Fibroblast of skin of scalp (primary cell): ENCODE results near the gene SCAMP5. TPM values are rescaled to one million over a fixed set of nuclear protein-coding genes. Genes with fewer than 3 reads are reported as not detected.

Source experiments
- DNase-seq: peaks from one replicate; pipeline ENCODE4 v3.0.0-alpha.2; 2013
- polyA plus RNA-seq, 2 experiments: library from polyadenylated mRNA; unstranded; fragments of 120-200 nt; gene quantifications; one replicate each; pipeline ENCODE4 v1.2.1, GENCODE V29; 2013; ENCODE audit not compliant: insufficient read length in 2 of 2

SCAMP5 gene
- polyA plus RNA-seq (2013, experiment 1 of 2; ENCODE audit: insufficient read length), result 1.7 TPM
- 2.1 TPM for polyA plus RNA-seq (2013, experiment 2 of 2; ENCODE audit: insufficient read length)

- DNase-seq, result peak; percentile 92
These were observed at the start of gene SCAMP5 for GRCh38 chr15:74995182-74995778. Gene SCAMP5, plus strand, starts transcription at chr15:74995563. Its CDS starts 16,277 bp downstream, at chr15:75011840.

GRCh38 chr15:74950078-74950908, 45.1 kb upstream of the SCAMP5 start:
- peak; percentile 69 for DNase-seq

GRCh38 chr15:74951006-74951405, 44.4 kb upstream of the SCAMP5 start:
- DNase-seq, result no peak

- peak; percentile 44 for DNase-seq
These were observed 40.8 kb upstream of the SCAMP5 start for GRCh38 chr15:74954515-74954914.

- DNase-seq, result no peak
These were observed 40.3 kb upstream of the SCAMP5 start for GRCh38 chr15:74955017-74955416.

GRCh38 chr15:74955796-74956647, 39.3 kb upstream of the SCAMP5 start:
- DNase-seq, result peak; percentile 70

- peak; percentile 79 for DNase-seq
These were observed 38.5 kb upstream of the SCAMP5 start, which contains the start of gene RPP25 for GRCh38 chr15:74956648-74957475. Gene RPP25, minus strand, starts transcription at chr15:74956772. Its CDS starts 189 bp downstream, at chr15:74956583.

- DNase-seq, result no peak
These were observed 37.8 kb upstream of the SCAMP5 start for GRCh38 chr15:74957476-74958035.

- DNase-seq, result peak; percentile 57
These were observed 36.9 kb upstream of the SCAMP5 start for GRCh38 chr15:74958320-74958907.

- DNase-seq, result no peak
These were observed 36.3 kb upstream of the SCAMP5 start for GRCh38 chr15:74958908-74959585.

GRCh38 chr15:74959586-74959939, 35.8 kb upstream of the SCAMP5 start:
- DNase-seq, result no peak

GRCh38 chr15:74960286-74960685, 35.1 kb upstream of the SCAMP5 start:
- no peak for DNase-seq

GRCh38 chr15:74960995-74961588, 34.3 kb upstream of the SCAMP5 start:
- DNase-seq, result no peak

- no peak for DNase-seq
These were observed 33.7 kb upstream of the SCAMP5 start for GRCh38 chr15:74961616-74962015.

- DNase-seq, result no peak
These were observed 33.1 kb upstream of the SCAMP5 start for GRCh38 chr15:74962219-74962618.

- DNase-seq, result no peak
These were observed 32.7 kb upstream of the SCAMP5 start for GRCh38 chr15:74962671-74963070.

GRCh38 chr15:74963213-74963612, 32.1 kb upstream of the SCAMP5 start:
- no peak for DNase-seq

- DNase-seq, result peak; percentile 63
These were observed 30.6 kb upstream of the SCAMP5 start for GRCh38 chr15:74964794-74965193.

- no peak for DNase-seq
These were observed 27.7 kb upstream of the SCAMP5 start for GRCh38 chr15:74967670-74968069.

GRCh38 chr15:74976159-74976558, 19.2 kb upstream of the SCAMP5 start:
- no peak for DNase-seq
